Cortex of kidney (tissue), 1 donor: ENCODE results near the gene SCD5.
"Not testable (repeated sequence)": the region's sequence is repeated elsewhere in the genome, so short reads cannot be mapped to it uniquely, and the experiment has no call there.

Experiments
- DNase-seq: peaks from one replicate; lab custom pipeline; 2025; lab: John Stamatoyannopoulos, UW

Gene SCD5

GRCh38 chr4:82798168-82799005, at the start of gene SCD5:
TSS of gene SCD5 (minus strand) at chr4:82798796. CDS start at chr4:82798537, 259 bp downstream.
- DNase-seq = no peak

DNA sequence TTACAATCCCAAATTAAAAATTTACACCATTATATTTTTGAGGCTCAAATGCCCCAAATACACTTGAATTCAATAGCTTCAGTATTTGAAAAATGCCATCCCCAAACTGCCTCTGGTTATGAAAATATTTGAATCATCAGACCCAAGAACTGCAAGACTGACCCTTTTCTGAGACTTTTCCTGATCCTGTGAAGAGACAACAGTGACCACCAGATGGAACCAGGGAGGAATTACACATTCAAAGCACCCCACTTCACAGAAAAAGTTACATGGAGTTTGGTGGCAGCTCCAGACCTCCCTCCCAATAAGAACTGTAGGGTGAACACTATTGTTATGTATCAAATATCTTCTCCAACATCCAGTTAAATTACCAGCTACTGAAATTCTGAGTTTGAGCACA, 44.0 kb upstream of the SCD5 start:
- DNase-seq = no peak

DNA sequence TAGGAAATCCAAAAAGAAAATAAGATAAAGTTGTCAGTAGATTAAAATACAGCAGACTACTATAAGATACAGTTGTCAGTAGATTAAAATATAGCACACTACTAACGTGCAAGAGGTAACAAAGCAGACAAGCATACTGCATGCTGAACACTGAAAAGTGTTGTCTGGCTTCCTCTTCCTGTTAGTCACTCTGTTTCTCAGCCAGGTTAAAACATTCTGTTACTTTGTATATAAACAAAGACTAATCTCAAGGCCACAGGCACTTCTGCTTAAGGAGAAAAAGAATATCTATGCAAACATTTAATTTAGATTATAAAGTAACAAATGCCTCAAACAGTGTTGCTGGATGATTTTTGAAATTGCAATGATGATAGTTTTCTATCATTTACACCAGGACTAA, 41.0 kb upstream of the SCD5 start:
- no peak for DNase-seq

DNA sequence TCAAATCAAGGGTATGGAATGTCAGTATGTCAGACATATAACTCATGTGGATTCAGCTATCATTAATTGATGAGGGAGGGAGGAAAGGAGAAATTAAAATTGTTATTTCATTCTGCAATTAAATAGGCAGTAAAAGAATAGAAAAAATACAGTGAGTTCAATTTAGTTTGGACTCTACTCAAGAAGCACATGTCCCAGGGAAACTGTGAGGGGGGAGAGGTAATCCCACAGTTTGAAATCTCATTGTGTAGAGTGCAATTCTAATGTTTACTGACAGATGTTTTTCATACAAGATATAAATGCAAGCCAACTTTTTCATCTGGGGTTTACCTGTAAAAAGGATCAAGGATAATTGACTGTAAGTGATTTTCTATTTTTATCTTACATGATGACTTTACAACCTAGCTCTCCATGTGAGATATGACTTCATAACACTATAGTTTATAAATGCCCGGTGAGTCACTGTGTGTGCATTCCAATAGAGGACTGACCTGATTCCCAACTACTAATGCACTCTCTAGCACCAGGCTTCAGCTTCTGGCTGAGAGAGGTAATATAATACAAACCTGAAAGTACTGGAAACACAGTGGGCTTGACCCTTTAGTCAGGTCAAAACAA, 35.2 kb upstream of the SCD5 start:
- DNase-seq = no peak

DNA sequence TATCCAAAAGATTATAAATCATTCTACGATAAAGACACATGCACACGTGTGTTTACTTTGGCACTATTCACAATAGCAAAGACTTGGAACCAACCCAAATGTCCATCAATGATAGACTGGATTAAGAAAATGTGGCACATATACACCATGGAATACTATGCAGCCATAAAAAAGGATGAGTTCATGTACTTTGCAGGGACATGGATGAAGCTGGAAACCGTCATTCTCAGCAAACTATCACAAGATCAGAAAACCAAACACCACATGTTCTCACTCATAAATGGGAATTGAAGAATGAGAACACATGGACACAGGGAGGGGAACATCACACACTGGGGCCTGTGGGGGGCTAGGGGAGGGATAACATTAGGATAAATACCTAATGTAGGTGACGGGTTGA, 34.5 kb upstream of the SCD5 start:
- not testable (repeated sequence) for DNase-seq

- no peak for DNase-seq
These were observed 26.8 kb upstream of the SCD5 start for GRCh38 chr4:82825425-82825824.

GRCh38 chr4:82823062-82823461, 24.5 kb upstream of the SCD5 start:
- no peak for DNase-seq

- DNase-seq = no peak
These were observed 22.1 kb upstream of the SCD5 start for GRCh38 chr4:82820689-82821088.

GRCh38 chr4:82818664-82819662, 20.4 kb upstream of the SCD5 start:
- DNase-seq = no peak

DNA sequence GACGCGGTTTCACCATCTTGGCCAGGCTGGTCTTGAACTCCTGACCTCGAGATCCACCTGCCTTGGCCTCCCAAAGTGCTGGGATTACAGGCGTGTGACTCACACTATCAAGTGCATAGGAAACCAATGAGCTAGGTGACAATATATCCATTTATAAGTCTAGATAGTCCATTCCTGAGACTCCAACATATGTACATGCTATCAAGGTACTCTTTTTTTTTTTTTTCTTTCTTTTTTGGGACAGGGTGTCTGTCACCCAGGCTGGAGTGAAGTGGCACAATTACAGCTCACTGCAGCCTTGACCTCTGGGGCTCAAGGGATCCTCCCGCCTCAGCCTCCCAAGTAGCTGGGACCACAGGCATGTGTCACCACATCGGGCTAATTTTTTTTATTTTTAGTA, 18.3 kb upstream of the SCD5 start:
- not testable (repeated sequence) for DNase-seq

DNA sequence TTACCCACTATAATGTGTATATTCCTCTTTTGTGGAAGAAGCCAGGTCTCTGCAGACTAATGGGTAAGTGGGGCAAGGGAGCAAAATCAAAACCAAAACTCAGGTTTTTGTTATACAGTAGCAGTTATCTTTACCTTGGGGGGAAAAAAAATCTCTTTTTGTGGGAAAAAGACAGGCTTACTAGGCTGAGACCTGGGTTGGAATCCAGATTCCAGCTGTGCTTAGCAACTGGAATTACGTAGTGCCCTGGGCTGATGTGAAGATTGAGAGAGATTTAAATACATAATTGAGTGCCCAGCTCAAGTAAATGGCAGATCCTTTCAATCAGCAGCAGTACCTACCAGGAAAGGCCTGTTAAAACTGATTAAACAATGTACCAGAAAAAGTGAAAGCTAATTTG, 15.4 kb upstream of the SCD5 start:
- no peak for DNase-seq

DNA sequence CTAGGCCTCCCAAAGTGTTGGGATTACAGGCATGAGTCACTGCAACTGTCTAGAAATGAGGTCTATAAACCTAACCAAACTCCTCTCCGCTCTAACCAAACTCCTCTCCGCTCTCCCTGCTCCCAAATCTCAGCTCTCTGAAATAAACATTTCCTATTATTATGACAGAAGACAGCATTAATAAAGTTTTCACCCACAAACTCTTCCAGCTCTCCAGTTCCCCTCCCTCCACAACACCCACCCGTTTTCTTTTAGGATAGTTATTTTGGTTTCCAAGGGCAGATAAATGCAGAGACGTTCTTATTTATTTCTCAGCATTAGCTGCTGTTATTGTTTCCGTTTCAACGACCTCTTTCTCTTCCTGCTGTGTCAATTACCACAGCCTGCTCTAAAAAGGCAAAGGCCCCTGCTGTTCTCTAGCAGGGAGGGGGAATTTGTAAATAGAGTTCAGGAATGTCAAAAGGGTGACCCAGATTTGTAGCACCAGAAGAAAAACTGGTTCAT, 13.3 kb upstream of the SCD5 start:
- DNase-seq = no peak

- no peak for DNase-seq
These were observed 12.8 kb upstream of the SCD5 start for GRCh38 chr4:82811392-82811791.

DNA sequence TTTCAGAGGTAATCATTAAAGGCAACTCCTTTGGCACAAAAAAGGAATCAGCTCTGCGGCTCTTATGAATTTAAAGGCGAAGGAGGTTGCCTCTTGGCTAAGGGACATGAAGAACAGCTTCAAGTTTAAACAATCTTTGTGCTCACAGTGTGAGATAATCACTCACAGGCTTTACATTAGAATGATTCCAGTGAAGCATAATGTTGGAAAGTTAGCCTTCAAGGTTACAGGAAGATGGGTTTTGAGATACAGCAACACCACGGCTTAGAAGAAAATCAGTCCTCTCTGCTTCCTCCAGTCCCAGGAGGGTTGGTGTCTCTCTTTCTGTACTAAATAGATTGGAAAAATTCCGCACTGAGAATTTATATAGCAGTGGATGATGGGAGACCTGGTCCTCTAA, 11.6 kb upstream of the SCD5 start:
- DNase-seq = no peak

GRCh38 chr4:82809619-82810018, 11.0 kb upstream of the SCD5 start:
- no peak for DNase-seq

DNA sequence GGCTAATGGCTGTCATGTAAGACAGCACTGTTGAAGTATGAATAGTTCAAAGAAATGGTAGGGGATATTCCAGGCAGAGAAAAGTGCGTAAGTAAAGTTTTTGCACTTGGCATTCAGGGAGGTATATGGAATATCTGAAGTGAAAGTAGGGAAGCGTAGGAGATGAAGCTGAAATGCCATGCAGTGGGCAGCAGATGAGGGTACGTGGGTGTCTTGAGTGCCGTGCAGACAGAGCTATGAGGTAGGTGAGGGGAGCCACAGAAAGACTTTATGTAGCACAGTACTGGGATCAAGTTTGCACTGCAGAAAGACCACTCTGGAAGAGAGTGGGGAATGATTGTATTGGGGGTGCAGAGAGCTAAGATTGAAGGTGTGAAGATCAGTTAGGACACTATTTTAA, 5.2 kb upstream of the SCD5 start:
- no peak for DNase-seq

GRCh38 chr4:82802911-82803310, 4.3 kb upstream of the SCD5 start:
- no peak for DNase-seq

DNA sequence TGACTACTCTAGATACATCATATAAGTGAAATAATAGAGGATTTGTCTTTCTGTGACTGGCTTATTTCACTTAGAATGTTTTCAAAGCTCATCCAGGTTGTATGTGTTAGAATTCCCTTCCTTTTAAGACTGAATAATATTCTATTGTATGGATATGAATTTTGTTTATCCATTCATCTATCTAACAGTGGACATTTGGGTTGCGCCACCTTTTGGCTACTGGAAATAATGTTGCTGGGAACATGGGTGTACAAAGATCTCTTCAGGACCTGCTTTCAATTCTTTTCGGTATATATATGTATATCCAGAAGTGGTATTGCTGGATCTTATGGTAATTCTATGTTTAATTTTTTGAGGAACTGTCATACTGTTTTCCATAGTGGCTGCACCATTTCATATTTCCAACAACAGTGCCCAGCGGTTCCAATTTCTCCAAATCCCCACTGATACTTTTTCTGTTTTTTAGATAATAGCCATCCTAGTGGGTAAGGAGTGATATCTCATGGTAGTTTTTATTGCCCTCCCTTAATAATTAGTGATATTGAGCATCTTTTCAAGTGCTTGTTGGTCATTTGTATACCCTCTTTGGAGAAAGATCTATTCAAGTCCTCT, 3.4 kb upstream of the SCD5 start:
- DNase-seq = no peak

DNA sequence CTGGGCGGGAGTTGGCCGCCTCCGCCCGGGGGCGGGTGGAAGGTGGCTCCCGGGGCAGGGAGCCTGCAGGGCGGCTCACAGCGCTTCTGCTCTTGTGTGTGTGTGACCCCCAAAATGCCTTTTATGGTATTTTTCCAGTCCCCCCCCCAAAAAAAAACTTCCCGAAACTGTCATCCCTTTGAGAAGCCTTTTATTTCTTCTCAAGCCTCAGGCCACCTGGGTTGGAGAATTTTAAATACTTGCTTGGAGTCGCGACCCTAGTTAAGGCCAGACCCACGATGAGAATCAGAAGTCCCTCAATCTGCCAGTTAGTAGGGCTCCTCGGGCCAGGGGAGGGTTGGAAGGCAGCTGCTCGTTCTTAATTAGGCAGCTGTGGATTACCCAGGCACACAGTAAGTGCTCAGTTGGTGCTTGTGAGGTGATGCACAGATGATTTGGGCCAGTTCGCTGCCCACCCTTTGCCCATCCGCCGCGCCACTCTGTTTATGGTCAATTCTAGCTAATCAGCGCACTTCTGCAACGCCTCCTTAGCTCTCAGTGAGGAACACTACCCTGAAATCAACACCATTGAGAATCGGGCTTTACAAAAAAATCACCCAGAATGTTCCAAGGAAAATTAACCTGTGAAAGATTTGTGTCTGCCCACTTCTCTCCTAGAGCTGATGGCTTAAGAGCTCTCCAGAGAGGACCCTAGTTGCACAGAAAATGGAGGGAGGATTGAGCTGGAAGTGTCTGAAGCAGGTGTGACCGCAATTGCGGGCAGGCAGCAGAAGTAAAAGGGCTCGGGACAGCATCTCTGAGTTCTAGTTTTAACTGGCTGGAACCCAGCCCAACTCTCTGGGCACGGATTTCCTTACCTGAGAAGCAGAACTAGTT, 648 bp upstream of the SCD5 start:
- no peak for DNase-seq

- no peak for DNase-seq
These were observed 1.0 kb downstream of the SCD5 start for GRCh38 chr4:82797405-82798111.
